HG03103 (cell line): ENCODE results near the gene TFF3.

Experiments
- ATAC-seq: cut with Tn5 transposase; IDR thresholded peaks from one replicate; pipeline ENCODE4 v1.9.1; 2021; ENCODE audit warnings: low read depth; ENCODE audit not compliant: unreplicated experiment

The TFF3 gene, protein sequence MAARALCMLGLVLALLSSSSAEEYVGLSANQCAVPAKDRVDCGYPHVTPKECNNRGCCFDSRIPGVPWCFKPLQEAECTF

GRCh38 chr21:42315296-42315891, at the start of gene TFF3:
Gene TFF3 (minus strand): TSS chr21:42315409. CDS start chr21:42315374, 35 bp downstream.
- ATAC-seq = no peak

GRCh38 chr21:42364304-42364865, 49.2 kb upstream of the TFF3 start:
- ATAC-seq = no peak

DNA sequence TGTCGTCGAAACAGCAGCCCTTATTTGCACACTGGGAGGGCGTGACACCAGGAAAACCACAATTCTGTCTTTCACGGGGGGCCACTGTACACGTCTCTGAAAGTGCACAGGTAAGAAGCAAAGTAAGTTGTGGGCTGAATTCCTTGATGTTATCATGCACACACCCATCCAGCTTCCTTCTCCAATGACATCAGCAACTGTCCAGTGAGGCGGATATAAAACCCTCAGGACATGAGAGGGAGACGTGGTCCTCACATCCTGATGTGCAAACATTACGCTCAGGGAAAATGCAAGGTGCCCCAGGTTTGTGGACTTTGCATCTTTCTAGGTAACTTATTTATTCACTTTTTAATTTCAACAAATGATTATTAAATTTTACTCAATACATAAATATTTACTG, 48.1 kb upstream of the TFF3 start:
- no peak for ATAC-seq

DNA sequence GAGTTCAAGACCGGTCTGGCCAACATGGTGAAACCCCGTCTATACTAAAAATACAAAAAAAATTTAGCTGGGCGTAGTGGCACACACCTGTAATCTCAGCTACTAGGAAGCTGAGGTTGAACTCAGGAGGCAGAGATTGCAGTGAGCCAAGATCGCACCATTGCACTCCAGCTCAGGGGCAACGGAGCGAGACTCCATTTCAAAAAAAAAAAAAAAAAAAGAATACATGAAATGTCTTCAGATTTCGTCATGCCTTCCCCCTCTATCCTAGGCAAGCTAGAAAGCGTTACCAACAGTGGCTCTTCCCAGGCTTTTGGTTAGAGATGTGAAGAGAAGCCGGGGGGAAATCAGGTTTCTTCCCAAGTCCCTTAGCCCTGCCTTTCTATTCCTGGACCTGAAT, 47.5 kb upstream of the TFF3 start:
- no peak for ATAC-seq

DNA sequence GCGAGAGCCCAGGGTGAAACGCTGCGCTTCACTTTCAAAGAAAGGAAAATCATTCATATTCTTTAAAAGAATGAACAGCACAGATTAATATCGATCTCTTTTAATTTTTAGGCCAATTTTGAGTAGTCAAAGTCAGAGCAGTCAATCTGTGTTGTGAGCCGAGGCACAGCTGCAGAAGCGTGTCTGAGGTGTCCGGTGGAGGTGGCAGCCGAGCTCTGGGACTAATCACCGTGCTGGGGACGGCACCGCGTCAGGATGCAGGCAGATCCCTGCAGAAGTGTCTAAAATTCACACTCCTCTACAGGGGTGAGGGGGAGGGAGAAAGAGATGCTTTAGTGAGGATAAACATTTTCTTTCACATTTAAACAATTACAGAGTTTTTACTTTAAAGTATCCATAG, 47.0 kb upstream of the TFF3 start:
- no peak for ATAC-seq

- no peak for ATAC-seq
Observed at GRCh38 chr21:42361286-42361685, 46.1 kb upstream of the TFF3 start.

GRCh38 chr21:42360317-42360716, 45.1 kb upstream of the TFF3 start:
- ATAC-seq = no peak

- ATAC-seq = no peak
Observed at GRCh38 chr21:42358937-42359336, 43.7 kb upstream of the TFF3 start.

DNA sequence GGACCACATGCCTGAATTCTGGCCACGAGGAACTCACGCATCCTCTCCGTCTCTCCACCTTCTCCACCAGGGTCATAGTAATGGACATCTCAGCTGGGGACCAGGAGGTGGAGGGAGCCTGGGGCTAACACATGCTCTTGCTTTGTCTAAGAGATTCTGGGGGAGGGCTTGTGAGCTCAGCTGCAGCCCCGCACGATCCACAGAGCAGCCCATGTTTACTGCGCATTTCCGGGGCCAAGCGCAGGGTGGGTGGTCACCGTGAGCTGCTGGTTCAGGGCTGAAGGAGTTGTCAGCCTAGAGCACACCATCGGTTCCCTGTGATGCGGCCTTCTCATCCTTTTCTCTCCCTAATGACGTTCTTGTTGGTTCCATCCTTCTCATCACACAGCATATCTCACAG, 43.1 kb upstream of the TFF3 start:
- ATAC-seq = no peak

- ATAC-seq = no peak
Observed at GRCh38 chr21:42357307-42357706, 42.1 kb upstream of the TFF3 start.

- ATAC-seq = no peak
Observed at GRCh38 chr21:42356650-42357049, 41.4 kb upstream of the TFF3 start.

DNA sequence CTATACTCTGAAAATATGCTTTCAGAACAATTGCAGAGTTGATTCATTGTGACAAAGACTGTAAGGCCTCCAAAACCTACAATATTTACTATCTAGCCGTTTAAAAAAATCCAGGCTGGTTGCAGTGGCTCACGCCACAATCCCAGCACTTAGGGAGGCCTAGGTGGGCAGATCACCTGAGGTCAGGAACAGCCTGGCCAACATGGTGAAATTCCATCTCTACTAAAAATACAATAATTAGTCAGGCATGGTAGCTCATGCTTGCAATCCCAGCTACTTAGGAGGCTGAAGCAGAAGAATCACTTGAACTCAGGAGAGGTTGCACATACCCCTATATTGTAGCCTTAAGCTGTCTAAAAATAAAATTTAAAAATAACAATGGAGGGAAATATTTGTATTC, 40.8 kb upstream of the TFF3 start:
- no peak for ATAC-seq

DNA sequence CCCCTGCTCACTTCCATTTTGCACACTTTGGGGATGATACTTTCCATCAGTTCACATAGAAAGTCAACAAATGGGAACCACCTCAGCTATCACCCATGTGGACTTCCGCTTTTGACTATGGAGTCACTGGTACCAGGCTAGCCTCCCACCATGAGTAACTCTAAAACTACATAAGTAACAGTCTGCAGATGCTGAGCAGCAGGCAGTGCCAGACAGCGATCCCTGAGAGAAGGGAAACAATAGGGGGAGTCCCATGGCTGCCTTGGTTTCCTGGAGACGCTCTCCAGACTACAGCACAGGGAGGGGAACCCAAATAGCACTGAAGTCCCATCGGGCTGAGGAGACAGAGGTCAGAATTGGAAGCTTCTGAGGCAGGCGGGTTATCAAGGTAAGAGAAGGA, 38.4 kb upstream of the TFF3 start:
- no peak for ATAC-seq

- ATAC-seq = no peak
Observed at GRCh38 chr21:42352441-42353095, 37.4 kb upstream of the TFF3 start.

- ATAC-seq = no peak
Observed at GRCh38 chr21:42351626-42352440, 36.6 kb upstream of the TFF3 start.

- no peak for ATAC-seq
Observed at GRCh38 chr21:42350927-42351426, 35.8 kb upstream of the TFF3 start, which contains the start of gene TFF2. Gene TFF2 (minus strand): TSS chr21:42350994. CDS start chr21:42350957, 37 bp downstream.

GRCh38 chr21:42350318-42350910, 35.2 kb upstream of the TFF3 start:
- ATAC-seq = no peak

DNA sequence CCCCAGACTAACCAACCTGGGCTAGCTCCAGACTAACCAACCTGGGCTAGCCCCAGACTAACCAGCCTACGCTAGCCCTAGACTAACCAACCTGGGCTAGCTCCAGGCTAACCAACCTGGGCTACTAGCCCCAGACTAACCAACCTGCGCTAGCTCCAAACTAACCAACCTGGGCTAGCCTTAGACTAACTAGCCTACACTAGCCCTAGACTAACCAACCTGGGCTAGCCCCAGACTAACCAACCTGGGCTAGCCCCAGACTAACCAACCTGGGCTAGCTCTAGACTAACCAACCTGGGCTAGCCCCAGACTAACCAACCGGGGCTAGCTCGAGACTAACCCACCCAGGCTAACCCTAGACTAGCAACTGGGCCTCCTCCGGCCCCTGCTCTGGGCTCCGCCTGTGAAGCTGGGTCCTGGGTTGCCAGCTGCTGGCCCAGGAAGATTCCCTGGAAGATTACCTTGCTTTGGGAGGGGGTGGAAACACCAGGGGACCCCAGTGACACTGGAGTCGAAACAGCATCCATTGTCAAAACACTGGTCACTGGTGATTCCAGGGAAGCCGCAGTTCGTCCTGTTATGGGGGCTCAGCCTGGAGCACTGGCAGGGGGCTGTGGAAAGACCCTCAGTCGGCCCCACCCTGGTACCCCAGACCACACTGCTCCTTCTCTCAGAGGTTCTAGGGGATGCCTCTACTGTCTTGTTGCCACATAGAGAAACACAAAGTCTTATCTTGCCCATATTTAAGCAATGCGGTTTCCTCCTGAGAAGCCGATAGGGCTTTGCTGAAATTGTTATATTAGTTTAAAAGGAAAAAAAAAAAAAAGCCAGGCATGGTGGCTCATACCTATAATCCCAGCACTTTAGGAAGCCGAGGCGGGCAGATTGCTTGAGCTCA, 34.5 kb upstream of the TFF3 start:
- ATAC-seq = no peak

DNA sequence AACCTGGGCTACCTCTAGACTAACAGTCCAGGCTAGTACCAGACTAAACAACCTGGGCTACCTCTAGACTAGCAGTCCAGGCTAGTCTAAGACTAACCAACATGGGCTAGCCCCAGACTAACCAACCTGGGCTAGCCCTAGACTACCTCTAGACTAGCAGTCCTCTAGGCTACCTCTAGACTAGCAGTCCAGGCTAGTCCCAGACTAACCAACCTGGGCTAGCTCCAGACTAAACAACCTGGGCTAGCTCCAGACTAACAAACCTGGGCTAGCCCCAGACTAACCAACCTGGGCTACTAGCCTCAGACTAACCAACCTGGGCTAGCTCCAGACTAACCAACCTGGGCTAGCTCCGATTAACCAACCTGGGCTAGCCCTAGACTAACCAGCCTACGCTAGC, 33.6 kb upstream of the TFF3 start:
- no peak for ATAC-seq
